Uterus (tissue), 2 donors: ENCODE data around the gene LUZP4.

Experiments used
- POLR2A ChIP-seq, 2 donors: fragments of 450-650 bp; IDR thresholded peaks; one replicate each; pipeline ENCODE4 v1.6.1; 2016; ENCODE audit warnings: antibody characterized with exemption in 2 of 2, mild to moderate bottlenecking in 1 of 2, moderate library complexity in 1 of 2
- TF ChIP-seq, protein P1 (sequence below), 4 experiments: fragments of 200-600 bp in 2 of 4; fragments of 450-650 bp in 2 of 4; sonication (generic) in 2 of 4; IDR thresholded peaks; one replicate each; pipeline ENCODE4 v1.5.1; 2016 to 2019; ENCODE audit warnings: antibody characterized with exemption in 4 of 4, mild to moderate bottlenecking in 2 of 4, moderate library complexity in 1 of 4

DNA sequence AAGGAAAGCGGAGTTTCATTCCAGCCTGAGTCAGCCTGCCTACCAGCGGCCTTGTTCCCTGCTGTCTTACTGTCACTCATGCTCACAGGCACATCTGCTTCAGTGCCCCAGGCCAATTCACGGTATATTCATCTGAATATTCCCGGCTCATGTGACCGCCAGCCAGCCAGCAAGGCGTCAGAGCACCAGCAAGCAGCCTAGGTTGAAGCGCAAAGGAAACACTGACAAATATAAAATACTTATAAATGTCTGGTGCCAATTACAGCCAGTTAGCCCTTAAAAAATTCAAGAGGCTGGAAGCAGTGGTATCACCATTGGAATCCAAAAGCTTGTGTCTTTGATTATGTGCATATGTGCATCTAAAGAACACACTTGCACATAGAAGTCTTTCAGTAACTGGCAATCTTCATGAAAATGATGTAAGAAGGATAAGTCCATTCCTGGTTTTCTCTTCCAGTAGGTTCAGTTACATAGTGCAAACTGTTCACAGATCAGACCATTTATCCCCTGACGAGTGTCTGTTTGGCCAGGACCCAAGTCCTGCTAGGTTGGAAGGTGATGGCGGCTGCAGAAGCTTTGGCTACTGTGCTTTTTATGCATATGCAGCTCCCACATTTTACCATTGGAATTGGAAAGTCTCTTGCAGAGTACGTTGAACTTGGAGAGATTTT lies 61.3 kb downstream of the LUZP4 start:
- TF ChIP-seq, protein P1, sequence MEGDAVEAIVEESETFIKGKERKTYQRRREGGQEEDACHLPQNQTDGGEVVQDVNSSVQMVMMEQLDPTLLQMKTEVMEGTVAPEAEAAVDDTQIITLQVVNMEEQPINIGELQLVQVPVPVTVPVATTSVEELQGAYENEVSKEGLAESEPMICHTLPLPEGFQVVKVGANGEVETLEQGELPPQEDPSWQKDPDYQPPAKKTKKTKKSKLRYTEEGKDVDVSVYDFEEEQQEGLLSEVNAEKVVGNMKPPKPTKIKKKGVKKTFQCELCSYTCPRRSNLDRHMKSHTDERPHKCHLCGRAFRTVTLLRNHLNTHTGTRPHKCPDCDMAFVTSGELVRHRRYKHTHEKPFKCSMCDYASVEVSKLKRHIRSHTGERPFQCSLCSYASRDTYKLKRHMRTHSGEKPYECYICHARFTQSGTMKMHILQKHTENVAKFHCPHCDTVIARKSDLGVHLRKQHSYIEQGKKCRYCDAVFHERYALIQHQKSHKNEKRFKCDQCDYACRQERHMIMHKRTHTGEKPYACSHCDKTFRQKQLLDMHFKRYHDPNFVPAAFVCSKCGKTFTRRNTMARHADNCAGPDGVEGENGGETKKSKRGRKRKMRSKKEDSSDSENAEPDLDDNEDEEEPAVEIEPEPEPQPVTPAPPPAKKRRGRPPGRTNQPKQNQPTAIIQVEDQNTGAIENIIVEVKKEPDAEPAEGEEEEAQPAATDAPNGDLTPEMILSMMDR (IDR thresholded peaks at IDR 0.05) = no peak
- no peak for TF ChIP-seq POLR2A (IDR thresholded peaks at IDR 0.05)
